Astrocyte of the hippocampus (primary cell): ENCODE results near the gene CREG2.
"Not testable (repeated sequence)": the region's sequence is repeated elsewhere in the genome, so short reads cannot be mapped to it uniquely, and the experiment has no call there.

ENCODE experiments used
- DNase-seq: peaks from one replicate; pipeline ENCODE4 v3.0.0; 2011; ENCODE audit warnings: low read depth, low spot score

The CREG2 gene

GRCh38 chr2:101374821-101375561 is 12.3 kb downstream of the CREG2 start:
- DNase-seq = peak; percentile 12

DNA sequence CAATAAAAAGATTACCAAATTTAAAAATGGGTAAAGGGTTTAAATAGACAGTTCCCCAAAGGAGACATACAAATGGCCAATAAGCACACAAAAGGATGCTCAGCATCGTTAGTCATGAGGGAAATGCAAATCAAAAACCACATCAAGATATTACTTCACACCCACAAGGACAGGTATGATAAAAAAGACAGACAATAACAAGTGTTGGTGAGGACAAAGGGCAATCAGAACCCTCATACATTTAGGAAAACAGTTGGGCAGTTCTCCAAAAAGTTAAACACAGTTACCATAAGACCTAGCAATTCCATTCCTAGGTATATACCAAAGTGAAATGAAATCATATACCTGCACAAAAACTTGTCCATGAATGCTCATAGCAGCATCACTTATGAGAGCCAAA is 14.5 kb downstream of the CREG2 start:
- DNase-seq = no peak

DNA sequence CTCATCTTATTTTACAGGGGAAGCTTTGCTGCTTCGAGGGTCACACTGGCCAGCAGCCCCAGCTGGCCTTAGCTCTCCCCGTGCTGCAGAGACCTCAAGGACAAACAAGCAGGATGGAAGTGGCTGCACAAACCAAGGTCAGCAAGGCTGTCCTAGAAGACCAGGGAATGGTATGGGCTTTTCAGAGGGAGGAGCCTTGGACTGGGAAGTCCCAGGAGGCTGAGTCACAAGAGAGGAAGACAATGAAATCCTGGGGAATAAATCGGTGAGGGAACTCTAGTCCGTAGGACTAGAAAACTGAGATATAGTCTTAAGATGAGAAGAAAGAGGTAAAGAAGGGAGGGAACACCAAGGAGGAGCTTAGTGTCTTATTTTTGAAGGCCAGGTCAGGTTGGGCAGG is 15.7 kb downstream of the CREG2 start:
- no peak for DNase-seq

DNA sequence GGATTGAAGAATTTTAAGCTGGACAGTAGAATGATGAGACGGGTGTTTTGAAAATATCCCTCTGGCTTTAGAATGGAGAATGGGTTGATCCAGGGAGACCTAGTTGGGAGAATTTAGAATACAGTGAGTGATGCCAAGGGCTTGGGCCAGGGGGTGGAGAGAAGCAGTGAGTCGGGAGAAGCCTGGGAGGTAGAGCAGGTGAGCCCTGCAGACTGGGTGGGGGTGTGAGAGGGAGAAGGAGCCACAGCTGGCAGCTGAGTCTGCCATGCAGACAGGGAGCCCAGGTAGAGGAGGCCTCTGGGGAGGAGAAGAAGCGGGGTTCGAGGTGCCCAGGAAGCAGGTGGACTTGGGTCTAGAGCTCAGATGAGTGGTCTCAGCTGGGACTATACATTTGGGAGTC is 18.2 kb downstream of the CREG2 start:
- no peak for DNase-seq

- no peak for DNase-seq
These were observed 18.9 kb downstream of the CREG2 start for GRCh38 chr2:101368376-101368775.

- no peak for DNase-seq
These were observed 19.8 kb downstream of the CREG2 start for GRCh38 chr2:101367508-101367907.

DNA sequence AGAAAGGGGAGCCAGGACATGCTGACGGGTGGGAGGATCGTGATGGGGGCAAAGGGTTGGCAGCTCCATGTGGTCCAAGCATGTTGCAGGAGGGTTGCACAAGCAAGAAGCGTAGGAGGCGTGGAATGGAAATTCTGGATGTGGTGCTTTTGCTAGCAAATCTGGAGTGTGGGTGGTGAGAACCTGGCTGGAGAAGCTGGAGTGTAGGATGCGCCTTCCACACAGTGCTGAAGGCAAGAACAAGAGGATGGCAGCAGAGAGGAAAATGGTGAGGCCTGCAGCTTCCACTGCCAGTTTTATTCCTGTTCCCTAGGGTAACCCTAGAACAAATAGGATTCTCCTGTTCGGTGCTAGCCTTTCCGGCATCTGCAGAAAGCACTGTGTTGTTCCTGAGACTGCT is 22.4 kb downstream of the CREG2 start:
- DNase-seq = no peak

DNA sequence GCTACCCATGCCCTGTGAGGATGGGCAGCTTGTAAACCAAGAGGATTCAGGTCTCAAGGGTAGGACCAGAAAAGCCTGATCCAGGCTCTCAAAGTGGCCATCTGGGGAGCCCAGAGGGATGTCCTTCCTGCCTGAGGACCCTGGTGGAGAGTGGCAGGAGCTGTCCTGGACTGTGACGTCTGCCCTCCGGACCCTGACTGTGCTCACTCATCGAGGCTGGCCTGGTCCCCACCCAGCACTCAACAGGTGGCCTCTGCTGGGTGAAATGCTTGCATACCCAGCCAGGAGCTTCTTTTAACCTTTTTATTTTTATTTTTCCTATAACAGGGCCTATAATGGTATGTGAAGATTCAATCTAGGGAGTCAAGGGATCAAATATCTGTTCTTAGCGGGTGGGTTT is 24.5 kb downstream of the CREG2 start:
- no peak for DNase-seq

GRCh38 chr2:101362316-101362715 is 25.0 kb downstream of the CREG2 start:
- no peak for DNase-seq

DNA sequence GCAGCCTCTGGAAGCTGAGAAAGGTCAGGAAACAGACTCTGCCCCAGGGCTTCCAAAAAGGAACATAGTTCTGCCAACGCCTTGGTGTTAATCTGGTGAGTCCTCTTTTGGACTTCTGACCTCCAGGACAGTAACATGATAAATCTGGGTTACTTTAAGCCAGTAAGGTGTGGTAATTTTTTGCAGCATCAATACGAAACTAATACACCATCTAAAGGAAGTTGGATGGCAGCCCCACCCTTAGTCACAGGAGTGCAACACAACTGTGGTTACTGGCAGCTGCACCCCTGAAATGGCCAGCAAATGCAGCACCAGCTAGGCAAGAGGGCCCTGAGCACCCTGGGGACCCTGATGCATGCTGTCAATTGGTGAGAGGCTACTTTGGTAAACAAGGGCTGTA is 25.8 kb downstream of the CREG2 start:
- no peak for DNase-seq

- DNase-seq = no peak
These were observed 26.2 kb downstream of the CREG2 start for GRCh38 chr2:101361121-101361520.

DNA sequence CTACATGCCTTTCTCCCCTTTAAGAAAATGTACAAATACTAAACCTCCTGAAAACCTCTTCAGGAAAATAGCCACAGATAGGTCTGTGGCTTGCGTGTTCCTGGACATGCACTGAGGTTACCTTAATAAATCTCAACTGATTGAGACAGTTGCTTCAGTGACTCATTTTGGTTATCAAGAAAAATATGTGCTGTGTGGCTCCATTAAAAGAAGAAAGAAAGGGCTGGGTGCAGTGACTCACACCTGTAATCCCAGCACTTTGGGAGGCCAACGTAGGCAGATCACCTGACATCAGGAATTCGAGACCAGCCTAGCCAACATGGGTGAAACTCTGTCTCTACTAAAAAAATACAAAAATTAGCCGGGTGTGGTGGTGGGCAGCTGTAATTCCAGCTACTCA is 27.1 kb downstream of the CREG2 start:
- DNase-seq = peak; percentile 55

DNA sequence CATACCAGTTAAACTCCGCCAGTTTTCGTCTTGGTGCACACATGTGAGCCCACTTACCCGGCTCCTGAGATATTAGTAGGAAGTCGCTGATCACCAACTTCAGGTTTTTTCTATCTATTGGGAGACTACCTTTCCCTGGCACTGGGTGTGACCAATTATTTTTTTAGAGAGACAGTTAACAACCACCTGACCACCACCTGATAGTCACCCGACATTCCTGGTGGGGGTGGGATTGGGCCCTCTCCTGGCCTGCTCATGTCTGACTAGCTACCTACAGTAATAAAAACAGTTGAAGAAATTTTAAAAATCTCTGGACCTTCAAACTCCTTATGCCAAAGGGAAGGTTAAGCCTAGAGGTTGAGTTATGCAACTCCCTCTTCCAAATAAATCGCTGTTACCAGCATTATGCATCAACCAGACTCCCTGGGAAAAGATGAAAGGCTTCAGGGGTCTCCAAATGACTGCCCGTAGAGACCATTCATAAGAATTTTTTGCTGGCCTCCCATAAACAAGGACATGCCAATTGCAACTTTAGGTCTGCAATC is 27.8 kb downstream of the CREG2 start:
- no peak for DNase-seq

DNA sequence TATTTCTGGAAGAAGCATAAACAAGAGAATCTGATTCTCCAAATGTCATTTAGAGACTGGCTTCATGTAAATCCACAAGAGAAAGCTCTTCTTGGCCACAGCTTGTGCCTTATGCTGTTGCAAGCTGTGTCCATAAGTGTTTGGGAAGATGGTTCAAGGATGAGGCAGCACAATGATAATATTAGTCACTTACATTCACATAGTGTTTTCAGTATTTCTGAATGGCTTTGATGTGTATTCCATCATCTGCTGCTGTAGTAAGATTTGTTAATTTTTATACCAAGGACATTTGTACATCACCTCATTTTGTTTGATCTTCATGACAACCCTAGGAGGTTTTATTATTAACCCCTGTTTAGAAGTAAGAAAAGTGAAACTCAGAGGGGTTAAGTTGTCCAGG is 29.9 kb downstream of the CREG2 start:
- no peak for DNase-seq

DNA sequence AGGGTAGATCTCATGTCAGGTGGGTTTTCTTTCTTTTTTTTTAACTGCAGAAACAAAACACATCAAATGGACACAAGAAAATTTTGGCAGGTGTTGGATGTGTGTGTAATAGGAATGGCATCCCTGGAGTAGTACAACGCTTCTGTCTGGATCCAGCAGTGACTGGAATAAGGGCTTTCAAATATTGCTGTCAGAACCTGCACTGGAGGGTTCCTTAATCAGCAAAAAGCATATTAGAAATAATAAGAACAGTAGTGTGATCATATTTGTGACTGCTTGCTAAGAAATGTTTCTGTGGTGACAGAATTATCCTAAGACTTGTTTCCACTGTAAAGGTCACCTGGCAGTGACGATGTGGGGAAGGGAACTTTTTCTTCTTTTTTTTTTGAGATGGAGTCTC is 30.8 kb downstream of the CREG2 start:
- DNase-seq = peak; percentile 60

GRCh38 chr2:101356055-101356454 is 31.2 kb downstream of the CREG2 start:
- no peak for DNase-seq

DNA sequence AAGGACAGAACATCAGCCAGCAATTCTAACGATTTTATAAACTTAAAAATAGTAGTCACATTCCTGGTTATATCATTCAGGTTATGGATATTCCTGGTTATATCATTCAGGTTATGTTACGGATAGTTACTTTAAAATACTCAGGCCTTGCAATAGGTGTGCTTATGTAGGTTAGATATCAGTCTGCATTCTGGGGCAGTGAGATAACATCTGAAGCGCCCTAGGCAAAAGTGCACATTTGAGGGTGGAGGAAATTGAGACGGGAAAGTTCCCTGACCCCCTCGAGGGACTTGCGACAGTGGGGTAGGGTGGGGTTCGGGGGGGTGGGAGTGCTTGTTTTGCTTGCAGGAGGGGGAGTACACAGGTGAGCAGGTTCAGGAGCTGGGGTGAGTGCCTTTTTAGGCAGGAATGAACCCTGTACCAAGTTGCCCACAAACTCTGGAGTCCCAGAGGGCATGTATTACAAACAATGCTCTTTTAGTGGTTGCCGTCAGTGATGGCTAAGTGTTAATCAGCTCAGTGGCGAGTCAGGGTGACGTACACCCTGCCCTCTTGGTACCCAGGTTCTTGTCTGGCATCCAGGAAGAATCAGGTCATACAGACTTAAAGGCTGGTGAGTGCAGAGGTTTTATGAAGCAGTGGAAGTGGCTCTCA is 31.8 kb downstream of the CREG2 start:
- no peak for DNase-seq

- DNase-seq = no peak
These were observed 32.6 kb downstream of the CREG2 start for GRCh38 chr2:101354420-101355311.

GRCh38 chr2:101352631-101353030 is 34.7 kb downstream of the CREG2 start:
- not testable (repeated sequence) for DNase-seq

- no peak for DNase-seq
These were observed 36.1 kb downstream of the CREG2 start for GRCh38 chr2:101351207-101351606.

DNA sequence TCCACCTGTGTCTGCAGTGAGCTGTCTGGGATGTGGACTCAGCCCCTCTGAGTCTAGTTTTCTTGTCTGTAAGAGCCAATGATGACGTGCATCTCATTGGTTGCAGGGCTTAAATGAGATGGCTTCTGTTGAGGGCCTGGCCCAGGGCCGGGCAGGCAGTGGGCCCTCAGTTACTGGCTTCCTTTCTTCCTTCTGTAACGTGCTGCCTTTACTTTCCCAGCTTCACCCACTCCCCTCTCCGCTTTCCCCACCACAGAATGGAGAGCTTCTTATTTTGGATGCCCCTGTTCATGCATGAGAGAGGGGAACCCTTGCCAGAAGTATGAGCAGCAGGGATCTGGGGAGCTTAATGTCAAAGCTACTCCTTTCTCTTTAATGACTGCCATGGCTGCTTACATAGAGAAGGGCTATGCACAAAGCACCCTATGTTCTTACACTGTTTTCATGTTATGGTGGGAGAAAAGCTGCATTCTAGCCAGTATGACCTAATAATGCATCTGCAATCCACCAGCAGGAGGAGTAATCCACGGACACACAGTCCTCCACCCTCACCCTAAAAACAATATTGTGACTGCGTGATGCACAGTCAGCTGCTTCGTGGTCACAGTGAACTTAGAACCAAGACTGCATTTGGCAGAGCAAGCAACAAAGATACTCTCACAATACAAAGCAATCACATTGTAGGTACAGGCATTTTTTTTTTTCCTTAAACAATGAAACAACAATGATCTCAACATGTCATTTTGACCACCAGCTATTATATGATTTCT is 37.2 kb downstream of the CREG2 start:
- peak; percentile 43 for DNase-seq
